Stimulated activated CD4-positive, alpha-beta T cell treated with anti-CD3 and anti-CD28 coated beads, Interleukin-2, amount 100 ng/mL, for 24 hours (primary cell): Measurements from ENCODE around the gene TMEM208.

Source experiments
- DNase-seq, 2 donors: peaks; one replicate each; pipeline ENCODE4 v3.0.0-alpha.2; 2020

TMEM208 gene

DNA sequence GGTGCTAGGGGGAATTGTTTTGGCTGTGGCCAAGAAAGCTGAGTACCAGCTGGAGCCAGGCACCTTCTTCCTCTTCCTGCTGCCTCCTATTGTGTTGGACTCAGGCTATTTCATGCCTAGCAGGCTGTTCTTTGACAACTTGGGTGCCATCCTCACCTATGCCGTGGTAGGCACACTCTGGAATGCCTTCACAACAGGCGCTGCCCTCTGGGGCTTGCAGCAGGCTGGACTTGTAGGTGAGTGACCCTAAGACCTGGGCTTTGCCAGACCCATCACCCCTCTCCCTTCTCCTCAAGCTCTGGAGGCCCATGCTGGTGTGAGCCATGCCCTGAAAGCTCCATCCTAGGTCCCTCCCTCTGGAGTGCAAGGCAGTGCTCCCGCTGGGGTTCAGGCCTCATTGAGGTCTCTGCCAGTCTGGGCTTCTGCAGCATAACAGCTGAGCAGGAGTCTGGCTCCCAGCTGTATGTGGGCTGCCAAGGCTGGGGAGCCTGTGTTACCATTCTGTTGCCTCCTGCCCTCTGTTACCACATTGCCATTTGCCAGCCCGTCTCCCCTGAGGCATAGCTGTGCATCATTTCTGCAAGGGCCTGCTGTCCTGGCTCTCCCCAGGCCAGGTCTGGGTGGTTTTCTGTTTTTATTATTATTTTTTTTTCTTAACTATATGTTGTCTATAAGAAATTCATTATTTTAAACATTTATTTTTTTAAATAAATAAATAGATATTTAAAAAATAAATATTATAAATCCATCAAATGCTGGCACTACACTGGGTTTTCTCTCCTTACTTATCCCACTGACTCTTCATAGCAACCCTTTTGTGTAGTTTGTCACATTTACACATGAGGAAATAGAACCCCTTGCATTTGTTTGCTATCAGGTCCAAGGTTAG, 25.9 kb downstream of the TMEM208 start:
- no peak for DNase-seq

DNA sequence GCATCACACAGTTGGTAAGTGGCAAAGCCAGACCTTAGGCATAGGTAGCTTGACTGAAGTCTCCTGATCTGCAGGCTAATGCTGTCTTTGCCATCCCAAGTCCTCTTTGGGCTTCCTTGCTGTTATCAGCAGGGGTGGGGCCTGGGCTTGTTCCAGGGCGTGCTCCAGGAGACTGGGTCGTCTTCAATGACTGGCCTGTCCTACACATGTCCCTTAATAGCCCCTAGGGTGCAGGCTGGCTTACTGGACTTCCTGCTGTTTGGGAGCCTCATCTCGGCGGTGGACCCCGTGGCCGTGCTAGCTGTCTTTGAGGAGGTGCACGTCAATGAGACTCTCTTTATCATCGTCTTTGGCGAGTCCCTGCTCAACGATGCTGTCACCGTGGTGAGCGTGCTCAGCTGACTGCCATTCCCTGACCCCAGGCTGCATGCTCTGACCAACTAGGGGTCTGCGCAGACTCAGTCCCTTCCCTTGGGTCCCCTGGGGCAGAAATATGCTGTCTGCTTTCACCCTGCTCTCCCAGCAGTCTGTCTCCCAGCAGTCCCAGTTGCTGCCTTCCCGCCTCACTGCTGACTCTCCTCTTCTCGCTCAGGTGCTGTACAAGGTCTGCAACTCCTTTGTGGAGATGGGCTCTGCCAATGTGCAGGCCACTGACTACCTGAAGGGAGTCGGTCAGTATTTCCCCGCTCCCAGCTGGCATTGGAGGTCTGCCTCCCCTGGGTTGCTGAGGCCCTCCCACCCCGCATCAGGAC, 28.0 kb downstream of the TMEM208 start:
- no peak for DNase-seq

DNA sequence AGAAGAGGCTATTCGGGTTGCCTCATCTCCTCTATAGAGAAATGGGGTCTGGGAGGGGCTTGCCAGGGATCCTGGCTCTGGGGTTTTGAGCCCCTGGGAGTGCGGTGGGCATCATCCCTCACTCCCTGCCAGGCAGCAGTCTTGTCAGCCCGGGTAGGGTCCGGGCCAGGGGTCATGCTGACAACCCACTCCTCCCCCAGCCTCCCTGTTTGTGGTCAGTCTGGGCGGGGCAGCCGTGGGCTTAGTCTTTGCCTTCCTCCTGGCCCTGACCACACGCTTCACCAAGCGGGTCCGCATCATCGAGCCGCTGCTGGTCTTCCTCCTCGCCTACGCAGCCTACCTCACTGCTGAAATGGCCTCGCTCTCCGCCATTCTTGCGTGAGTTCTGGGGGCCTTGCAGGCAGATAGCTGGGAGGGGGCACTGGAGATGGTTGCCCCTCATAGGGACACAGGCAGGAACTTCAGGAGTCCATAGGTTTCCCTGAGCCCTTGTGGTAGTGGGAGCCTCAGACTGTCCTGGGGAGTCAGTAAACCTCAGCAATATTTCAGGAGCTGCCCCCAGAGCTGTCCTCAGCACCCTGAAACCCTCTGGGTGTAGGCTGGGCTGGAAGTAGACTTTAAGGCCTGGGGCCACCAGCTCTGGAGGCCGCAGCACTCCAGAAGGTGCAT, 28.8 kb downstream of the TMEM208 start:
- DNase-seq, result no peak

DNA sequence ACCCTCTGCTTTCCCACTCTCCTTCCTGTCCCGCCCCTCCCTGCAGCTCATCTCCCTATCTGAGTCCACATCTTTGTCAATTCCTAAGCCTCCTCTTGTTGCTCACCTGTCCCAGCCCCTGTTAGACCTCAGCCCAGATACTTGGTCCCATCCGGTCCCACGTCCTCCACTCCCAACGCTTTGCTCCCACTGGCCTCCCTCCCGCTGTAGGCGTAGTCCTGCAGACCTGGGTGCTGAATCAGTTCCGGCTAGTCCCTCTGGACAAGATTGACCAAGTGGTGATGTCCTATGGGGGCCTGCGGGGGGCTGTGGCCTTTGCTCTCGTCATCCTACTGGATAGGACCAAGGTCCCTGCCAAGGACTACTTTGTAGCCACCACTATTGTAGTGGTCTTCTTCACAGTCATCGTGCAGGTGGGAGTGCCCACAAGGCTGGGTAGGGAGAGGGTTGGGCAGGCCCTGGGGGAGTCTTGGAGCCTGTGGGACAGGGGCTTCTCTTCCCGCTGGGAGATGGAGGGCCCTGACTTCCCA, 29.8 kb downstream of the TMEM208 start:
- no peak for DNase-seq

DNA sequence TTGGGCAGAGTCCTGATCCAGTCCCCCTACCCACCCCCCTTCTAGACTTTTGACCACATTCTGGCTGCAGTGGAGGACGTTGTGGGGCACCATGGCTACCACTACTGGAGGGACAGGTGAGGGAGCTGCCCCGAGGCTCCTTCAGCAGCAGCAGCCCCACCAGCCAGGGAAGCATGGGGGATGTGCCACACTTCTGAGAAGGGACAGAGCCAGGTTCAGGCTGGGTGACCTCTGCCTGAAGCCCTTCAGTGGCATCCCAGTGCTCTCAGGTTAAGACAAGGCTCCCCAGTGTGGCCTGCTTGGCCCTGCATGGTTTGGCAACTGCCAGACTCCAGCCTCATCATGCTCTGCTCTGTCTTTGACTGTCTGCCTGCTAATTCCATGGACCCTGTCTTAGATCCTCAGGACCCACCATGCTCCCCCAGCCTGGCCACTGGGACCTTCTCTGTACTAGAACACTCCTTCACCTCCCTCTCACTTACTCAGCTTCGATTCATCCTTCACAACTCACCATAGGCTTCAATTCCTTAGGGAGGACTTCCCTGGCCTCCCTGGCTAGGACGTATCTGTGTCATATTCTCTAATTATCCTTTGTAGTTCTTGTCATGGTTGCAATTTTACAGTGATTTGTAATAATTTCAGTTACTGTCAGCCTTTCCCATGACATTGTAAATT, 30.7 kb downstream of the TMEM208 start:
- DNase-seq, result no peak

DNA sequence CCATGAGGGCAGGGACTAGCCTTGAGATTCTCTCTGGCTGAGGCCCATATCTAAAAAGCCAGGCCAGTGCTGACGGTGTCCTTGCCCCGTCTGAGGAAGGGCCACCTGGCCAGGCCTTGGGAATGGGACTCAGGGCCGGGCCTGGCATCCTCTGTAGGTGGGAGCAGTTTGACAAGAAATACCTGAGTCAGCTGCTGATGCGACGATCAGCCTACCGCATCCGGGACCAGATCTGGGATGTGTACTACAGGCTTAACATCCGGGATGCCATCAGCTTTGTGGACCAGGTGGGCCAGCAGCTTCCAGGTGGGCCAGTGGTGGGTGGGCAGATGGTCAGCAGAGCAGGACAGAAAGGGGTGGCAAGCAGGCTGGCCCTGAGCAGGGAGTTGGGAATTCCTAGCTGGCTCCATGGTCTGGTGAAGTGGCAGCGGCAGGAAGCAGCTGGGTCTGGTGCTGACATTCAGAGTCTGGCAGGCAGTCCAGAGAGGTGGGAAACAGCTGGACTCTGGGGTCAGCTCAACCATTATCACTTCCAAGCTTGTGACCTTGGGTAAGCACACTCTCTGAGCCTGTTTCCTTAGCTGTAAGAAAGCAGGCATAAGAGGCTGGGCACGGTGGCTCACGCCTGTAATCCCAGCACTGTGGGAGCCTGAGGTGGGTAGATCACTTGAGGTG, 31.4 kb downstream of the TMEM208 start:
- no peak for DNase-seq

DNA sequence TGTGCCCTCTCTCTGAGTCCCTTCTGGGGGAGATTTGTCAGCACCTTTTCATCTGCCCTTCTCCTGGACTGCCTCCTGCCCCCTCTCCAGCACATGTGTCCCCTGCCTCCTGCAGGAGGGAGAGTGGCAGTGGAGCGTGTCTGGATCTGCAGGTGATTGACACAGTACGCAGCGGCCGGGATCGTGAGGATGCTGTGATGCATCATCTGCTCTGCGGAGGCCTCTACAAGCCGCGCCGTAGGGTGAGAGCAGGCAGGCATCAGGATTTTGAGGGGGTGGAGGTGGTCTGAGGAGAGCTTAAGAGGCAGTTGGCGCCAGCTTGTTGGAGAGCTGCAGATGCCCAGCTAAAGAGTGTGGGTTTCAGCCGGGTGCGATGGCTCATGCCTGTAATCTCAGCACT, 32.8 kb downstream of the TMEM208 start:
- DNase-seq, result no peak

DNA sequence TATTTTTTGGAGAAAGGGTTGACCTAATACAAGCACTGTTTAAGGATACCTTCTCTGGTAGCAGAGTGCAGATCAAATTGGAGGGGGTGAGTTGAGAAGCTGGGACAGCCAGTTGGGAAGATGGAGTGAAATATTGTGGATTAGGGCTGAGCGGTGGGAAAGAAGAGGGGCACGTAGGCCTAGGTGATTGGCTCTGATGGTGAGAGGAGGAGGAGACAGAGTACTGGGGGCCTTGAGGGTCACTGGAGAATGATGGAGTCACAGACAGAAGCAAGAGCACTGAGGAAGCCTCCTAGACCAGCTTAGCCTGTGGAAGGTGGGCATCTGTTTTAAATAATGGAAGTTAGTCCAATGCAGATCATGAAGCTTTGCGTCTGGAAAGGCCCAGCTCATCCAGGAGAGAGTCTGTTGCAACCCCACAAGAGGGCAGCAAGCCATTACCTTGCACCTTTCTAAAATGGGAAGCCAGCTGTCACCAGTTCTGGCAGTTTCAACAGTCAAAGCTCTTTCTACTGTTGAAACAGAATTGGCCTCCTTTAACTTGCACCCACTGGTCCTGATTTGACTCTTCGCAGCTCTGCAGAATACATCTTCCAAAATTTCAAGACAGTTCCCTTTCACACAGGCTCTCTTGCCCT, 33.6 kb downstream of the TMEM208 start:
- no peak for DNase-seq

DNA sequence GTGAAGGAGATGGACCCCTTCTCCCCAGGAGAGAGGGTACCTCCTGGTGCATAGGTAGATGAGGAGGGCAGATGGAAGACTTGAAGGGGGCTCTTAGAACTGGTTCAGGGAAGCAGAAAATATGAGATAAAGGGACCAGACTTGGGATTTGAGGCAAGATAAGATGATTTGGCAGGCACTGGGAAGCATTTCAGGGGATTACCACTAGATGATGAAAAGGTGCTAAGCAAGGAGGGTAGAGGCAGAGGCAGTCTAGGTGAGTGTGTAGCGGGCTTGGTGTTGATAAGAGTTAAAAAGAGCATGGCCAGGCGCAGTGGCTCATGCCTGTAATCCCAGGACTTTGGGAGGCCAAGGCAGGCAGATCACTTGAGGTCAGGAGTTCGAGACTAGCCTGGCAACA, 36.3 kb downstream of the TMEM208 start:
- no peak for DNase-seq

DNA sequence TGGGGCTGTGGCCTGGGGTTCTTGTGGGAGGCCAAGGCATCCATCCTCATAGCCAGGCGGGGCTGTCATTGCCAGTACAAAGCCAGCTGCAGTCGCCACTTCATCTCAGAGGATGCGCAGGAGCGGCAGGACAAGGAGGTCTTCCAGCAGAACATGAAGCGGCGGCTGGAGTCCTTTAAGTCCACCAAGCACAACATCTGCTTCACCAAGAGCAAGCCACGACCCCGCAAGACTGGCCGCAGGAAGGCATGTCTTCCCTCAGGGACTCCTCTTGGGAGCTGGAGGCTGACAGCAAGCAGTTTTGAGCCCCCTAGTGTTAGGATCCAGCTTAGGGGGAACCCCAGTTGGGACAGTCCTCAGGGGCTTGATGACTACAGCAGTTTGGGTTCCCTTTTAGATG, 37.3 kb downstream of the TMEM208 start:
- DNase-seq, result no peak

DNA sequence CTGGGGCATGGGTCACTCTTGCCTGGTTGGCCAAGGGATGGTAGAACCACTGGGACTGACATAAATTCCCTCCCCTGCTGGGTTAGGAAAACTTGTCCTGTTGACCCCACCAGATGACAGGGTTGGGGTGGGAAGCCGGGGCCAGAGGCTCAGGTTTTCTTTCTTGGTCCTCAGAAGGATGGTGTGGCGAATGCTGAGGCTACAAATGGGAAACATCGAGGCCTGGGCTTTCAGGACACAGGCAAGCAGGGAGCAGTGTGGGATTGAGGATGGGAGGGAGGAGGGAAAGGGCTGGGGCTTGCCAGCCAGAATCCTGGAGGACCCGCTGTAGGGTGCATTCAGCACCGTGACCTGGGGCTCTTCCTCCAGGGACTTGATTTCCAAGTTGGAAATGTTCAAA, 37.9 kb downstream of the TMEM208 start:
- DNase-seq, result no peak

DNA sequence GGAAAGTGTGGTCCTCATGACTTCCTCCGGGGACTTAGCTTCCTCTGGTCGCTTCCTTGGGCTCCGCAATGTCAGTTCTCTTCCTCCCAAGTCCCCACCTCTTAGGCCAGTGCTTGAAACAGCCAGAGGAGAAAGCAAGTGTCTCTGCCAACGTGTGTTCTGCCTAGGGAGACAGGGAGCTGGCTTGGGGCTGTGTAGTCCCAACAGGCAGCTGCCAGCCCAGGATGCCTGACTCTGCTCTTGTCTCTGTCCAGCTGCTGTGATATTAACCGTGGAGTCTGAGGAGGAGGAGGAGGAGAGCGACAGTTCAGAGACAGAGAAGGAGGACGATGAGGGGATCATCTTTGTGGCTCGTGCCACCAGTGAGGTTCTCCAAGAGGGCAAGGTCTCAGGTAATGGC, 38.9 kb downstream of the TMEM208 start:
- DNase-seq, result no peak

DNA sequence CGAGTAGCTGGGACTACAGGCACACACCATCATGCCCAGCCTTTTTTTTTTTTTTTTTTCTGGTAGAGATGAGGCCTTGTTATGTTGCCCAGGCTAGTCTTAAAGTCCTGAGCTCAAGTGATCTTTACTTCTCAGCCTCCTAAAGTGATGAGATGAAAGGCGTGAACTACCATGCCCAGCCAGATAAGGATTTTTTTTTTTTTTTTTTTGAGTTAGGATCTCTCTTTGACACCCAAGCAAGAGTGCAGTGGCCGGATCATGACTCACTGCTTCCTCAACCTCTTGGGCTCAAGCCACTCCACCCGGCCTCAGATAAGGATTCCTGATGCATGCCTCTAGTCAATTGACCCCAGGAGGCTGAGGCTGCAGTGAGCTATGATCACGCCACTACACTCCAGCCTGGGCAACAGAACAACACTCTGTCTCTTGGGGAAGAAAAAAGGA, 41.2 kb downstream of the TMEM208 start:
- no peak for DNase-seq

DNA sequence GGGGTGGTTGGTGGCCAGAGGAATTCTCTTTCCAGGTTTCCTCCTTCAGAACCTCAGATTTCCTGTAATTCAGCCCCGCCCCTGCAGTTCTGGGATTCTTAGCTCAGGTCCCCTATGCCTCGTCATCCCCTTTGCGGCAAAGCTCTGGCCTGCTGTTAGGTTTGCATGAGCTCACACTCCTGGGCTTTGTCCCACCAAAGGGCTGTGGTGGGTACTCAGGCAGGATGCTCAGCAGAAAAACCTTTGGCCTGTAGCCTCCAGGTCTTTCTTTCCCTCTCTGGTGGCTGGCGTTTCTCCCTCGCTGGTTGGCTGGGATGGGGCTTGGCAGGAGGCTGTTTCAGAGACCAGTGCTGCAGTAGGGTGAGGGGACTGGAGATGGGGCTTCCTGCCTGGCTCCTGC, 42.8 kb downstream of the TMEM208 start:
- no peak for DNase-seq

DNA sequence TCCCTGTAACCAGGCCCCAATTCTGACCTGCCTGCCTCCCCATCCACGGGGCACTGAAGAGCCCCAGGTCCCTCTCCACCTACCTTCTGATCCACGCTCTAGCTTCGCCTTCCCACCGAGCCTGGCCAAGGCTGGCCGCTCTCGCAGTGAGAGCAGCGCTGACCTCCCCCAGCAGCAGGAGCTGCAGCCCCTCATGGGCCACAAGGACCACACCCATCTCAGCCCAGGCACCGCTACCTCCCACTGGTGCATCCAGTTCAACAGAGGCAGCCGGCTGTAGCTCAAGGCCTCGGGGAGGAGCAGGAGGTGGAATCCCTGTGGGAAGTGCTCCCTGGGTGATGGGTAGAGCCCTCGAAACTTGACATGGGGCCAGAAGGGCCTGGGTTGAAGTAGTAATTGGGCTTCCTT, 44.0 kb downstream of the TMEM208 start:
- DNase-seq, result no peak

DNA sequence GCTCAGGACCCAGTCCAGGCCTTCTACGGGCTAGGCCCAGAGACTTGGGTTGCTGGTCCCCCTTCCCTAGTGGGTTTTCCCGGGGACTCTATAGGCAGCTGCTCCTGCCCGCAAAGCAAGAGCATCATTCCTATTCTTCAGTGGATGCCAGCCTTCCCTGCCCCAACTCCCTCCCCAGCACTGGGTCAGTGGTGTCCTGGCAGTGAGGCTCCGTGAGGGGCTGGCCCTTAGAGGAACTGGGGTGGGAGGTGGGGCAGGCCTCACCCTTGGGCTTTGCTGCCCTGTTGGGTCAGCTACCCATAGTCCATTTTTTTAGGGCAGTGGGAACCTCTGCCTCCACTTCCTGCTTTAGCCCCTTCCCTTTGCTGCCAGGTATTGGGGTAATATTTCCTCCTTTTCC, 44.5 kb downstream of the TMEM208 start:
- DNase-seq, result no peak

DNA sequence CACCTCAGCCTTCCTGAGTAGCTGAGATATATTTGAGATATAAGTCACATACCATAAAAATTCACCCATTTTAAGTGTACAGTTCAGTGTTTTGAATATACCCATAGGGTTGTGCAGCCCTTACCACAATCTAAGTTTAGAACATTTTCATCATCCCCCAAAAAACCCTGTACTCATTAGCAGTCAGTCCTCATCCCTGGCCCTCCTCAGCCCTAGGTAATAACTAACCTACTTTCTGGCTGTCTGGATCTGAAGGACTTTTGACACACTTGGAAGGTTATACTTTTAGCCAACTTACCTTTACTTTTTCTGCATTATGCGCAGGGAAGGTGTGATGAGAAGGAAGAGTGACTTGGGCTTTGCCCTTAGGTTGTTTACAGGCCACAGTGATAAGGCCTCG, 48.4 kb downstream of the TMEM208 start:
- DNase-seq, result no peak

DNA sequence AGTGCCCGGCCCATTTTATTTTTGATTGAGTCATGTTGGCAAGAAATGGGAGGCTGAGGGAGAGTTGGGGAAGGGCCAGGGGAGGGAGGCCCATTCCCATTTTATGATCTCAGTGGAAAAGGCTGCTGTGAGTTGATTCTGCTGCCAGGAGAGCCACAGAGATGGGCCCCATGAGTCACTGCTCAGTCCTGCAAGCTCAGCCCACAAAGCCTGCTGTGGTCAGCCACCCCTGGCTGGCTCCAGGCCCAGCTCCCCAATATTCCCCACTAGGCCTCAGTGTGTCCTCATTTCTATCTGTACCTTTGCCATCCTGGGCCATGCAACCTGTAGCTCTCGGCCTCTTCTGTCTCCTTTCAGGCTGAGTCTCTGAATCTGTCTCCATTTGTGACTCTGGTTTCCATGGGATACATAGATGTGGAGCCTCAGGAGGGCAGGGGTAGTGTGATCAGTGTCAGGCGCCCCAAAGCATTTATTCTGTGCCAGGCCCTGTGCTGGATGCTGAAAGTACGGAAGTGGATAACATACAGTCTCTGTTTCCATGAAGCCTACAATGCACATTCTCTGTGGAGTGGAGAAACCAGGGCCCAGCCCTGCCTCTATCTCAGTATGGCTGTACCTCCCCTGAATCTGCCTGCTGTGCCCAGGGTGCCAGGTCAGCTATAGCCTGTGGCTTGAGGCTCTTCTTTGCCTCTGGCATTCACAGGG, 50.5 kb downstream of the TMEM208 start:
- DNase-seq, result peak in 1 of 2 donors; percentile 54

DNA sequence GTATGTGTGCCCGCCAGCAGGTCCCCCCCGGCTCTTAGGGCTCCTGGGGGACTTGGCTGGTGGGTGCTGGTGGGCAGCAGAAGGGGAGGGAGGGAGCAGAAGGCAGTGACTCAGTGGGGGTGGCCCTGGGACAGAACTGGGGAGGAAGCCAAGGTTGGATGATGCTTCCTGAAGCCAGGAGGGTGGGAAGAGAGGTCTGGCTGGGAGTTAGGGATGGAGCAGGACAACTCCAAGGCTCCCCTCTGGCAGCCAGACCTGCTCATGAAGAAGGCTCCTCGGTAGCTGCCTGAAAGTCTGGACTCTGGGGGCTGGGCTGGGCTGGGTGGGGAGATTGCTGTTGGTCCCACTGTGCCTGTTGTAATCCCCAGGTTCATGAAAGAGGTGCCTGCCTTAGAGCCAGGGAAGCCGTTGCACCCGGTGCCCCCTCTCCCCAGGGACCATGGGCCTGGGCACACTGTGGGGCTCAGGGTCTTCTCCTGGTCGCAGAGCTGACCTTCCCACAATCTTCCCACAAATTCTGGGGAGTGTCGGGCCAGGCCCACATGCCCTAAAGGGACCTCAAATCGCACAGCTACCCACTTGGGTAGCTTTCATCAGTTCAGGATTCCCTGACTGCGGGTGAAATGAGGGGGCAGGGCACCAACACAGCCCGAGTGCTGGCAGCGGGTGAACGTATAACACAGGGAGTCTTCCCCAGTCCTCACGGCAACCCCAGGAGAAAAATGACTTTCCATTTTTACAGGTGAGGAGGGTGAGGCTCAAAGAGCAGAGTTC, 51.3 kb downstream of the TMEM208 start:
- DNase-seq, result no peak
